GM06990 (cell line): ENCODE measurements around the gene SLC25A25.

Experiments
- DNase-seq: peaks from one replicate; pipeline ENCODE4 v3.0.0-alpha.2; 2011; ENCODE audit not compliant: insufficient read length; ENCODE audit errors: extremely low read depth
- H3K27me3 ChIP-seq: replicated peaks from 2 replicates; pipeline ENCODE4 v1.6.0; 2011; ENCODE audit warnings: low read length; ENCODE audit not compliant: control insufficient read depth, insufficient read depth
- H3K36me3 ChIP-seq: 2 replicates; pipeline ENCODE4 v1.5.1; 2011; ENCODE audit warnings: low read length; ENCODE audit not compliant: control insufficient read depth, insufficient read depth
- H3K4me3 ChIP-seq: replicated peaks from 2 replicates; pipeline ENCODE4 v1.5.1; 2011; ENCODE audit warnings: low read depth, mild to moderate bottlenecking, control low read depth, low read length
- CTCF ChIP-seq: IDR thresholded peaks from 2 replicates; pipeline ENCODE4 v1.5.1; 2011; ENCODE audit warnings: low read length, control low read depth, mild to moderate bottlenecking, inconsistent platforms; ENCODE audit not compliant: insufficient read depth, poor library complexity, severe bottlenecking

The SLC25A25 gene

GRCh38 chr9:128120741-128121465, 52.9 kb downstream of the SLC25A25 start:
- DNase-seq, result no peak
- Histone ChIP-seq H3K27me3 (no peaks in the 10 kb centered on the region), H3K36me3 (peaks cover 18% of the 10 kb centered on the region), H3K4me3 (no peak overlapping the region)
- TF ChIP-seq CTCF, result no peak

- Histone ChIP-seq H3K4me3 (no peak overlapping the region), H3K27me3 (no peaks in the 10 kb centered on the region), H3K36me3 (peaks cover 18% of the 10 kb centered on the region)
- no peak for DNase-seq
- TF ChIP-seq CTCF, result no peak
Observed at GRCh38 chr9:128121466-128121810, 53.4 kb downstream of the SLC25A25 start.

- no peak for TF ChIP-seq CTCF
- H3K4me3 ChIP-seq, result no peak overlapping the region
- H3K27me3 ChIP-seq, result no peaks in the 10 kb centered on the region
- DNase-seq, result no peak
- H3K36me3 ChIP-seq, result peaks cover 18% of the 10 kb centered on the region
Observed at GRCh38 chr9:128121924-128122808, 54.1 kb downstream of the SLC25A25 start.

GRCh38 chr9:128122809-128123175, 54.8 kb downstream of the SLC25A25 start:
- DNase-seq, result no peak
- H3K36me3 ChIP-seq, result peaks cover 18% of the 10 kb centered on the region
- no peak overlapping the region for H3K4me3 ChIP-seq
- no peaks in the 10 kb centered on the region for H3K27me3 ChIP-seq
- TF ChIP-seq CTCF, result no peak

- no peak for DNase-seq
- Histone ChIP-seq H3K4me3 (no peak overlapping the region), H3K27me3 (no peaks in the 10 kb centered on the region), H3K36me3 (peaks cover 18% of the 10 kb centered on the region)
- TF ChIP-seq CTCF, result no peak
Observed at GRCh38 chr9:128123451-128124080, 55.5 kb downstream of the SLC25A25 start.
